Measurements from ENCODE around the gene FNDC11. TPM values are rescaled to one million over a fixed set of nuclear protein-coding genes. Genes with fewer than 3 reads are reported as not detected.

FNDC11 gene
- polyA plus RNA-seq, 2 of the 4 experiments (the other 2 are of a cell fraction): 0.14 to 0.18 TPM

GRCh38 chr20:63548542-63548941 is 5.4 kb upstream of the FNDC11 start:
- CTCF ChIA-PET: interaction anchor here (3.3 kb wide), 1 partner anchor 10 kb away, joined by 22 read pairs; the partner anchor contains the start of gene PTK6
- FAIRE-seq (no peak), ATAC-seq (no peak), DNase-seq (ENCODE audit: low read depth in 1 of 2, low spot score in 1 of 2) (no peak)
- no peaks in the 10 kb centered on the region for H3K9me3 ChIP-seq
- POLR2A ChIA-PET: no interaction called here
- peaks cover 11% of the 10 kb centered on the region for H3K4me1 ChIP-seq
- TF ChIP-seq FOSL2 (IDR thresholded peaks at IDR 0.05): no peak
- no peak for TF ChIP-seq FOSL2 (CRISPR knock-in tag; IDR thresholded peaks at IDR 0.05)
- no peak for TF ChIP-seq ZC3H11A (IDR thresholded peaks at IDR 0.05)
- TF ChIP-seq MAX (IDR thresholded peaks at IDR 0.05): no peak
- H3K4me3 ChIP-seq: no peak overlapping the region
- H3K4me2 ChIP-seq: no peak overlapping the region
- 67% methylated on average over 10 of the region's 11 CpGs for WGBS (ENCODE audit: missing lambda C conversion rate)
- H3K27ac ChIP-seq: no peak overlapping the region

GRCh38 chr20:63549019-63549418 is 4.9 kb upstream of the FNDC11 start:
- H3K9me3 ChIP-seq: no peaks in the 10 kb centered on the region
- CTCF ChIA-PET: interaction anchor here (1.0 to 9.1 kb wide), 2 partner anchors 10 to 226 kb away, joined by 3 to 93 read pairs; partner anchors contain the start of gene PTK6
- FAIRE-seq: no peak
- DNase-seq (ENCODE audit: low read depth in 1 of 2, low spot score in 1 of 2): no peak
- ATAC-seq: no peak
- H3K4me3 ChIP-seq: no peak overlapping the region
- no peak overlapping the region for H3K4me2 ChIP-seq
- TF ChIP-seq MAFK (IDR thresholded peaks at IDR 0.05; ENCODE audit: partially characterized antibody) (no peak), BHLHE40 (IDR thresholded peaks at IDR 0.05; ENCODE audit: low read depth, low read length) (no peak), PBX3 (IDR thresholded peaks at IDR 0.05) (no peak), NR3C1 (IDR thresholded peaks at IDR 0.05) (no peak), ZSCAN20 (CRISPR knock-in tag; IDR thresholded peaks at IDR 0.05) (no peak), RNF2 (IDR thresholded peaks at IDR 0.05; ENCODE audit: borderline replicate concordance, low read depth) (no peak), JUNB (IDR thresholded peaks at IDR 0.05) (no peak), USF2 (IDR thresholded peaks at IDR 0.05) (no peak), RARB (CRISPR knock-in tag; IDR thresholded peaks at IDR 0.05) (no peak), EHF (CRISPR knock-in tag; IDR thresholded peaks at IDR 0.05) (no peak), ZNF302 (CRISPR knock-in tag; IDR thresholded peaks at IDR 0.05) (no peak), EP300 (IDR thresholded peaks at IDR 0.05) (no peak), PHF8 (IDR thresholded peaks at IDR 0.05; ENCODE audit: borderline replicate concordance, low read depth) (no peak), RFX5 (IDR thresholded peaks at IDR 0.05) (no peak), KDM1A (IDR thresholded peaks at IDR 0.05; ENCODE audit: low read depth) (no peak), ESRRA (IDR thresholded peaks at IDR 0.05; ENCODE audit: borderline replicate concordance, low read length) (no peak), CTCF (IDR thresholded peaks at IDR 0.05) (no peak), EHMT2 (IDR thresholded peaks at IDR 0.05; ENCODE audit: low read depth) (no peak), RCOR1 (IDR thresholded peaks at IDR 0.05; ENCODE audit: low read depth, low read length) (no peak)
- 77% methylated on average over 8 of the region's 25 CpGs for WGBS (ENCODE audit: missing lambda C conversion rate)
- no peak overlapping the region for H3K27ac ChIP-seq
- POLR2A ChIA-PET: no interaction called here
- H3K4me1 ChIP-seq: peaks cover 12% of the 10 kb centered on the region
